Panc1 (cell line): ENCODE data around the gene IGFBP5. TPM values are rescaled to one million over a fixed set of nuclear protein-coding genes. Genes with fewer than 3 reads are reported as not detected.

ENCODE experiments used
- ATAC-seq: fragments of 200-7000 bp; cut with Tn5 transposase; 2 replicates; pipeline ENCODE4 v1.9.1; 2020; ENCODE audit warnings: mild to moderate bottlenecking, moderate library complexity
- BruUV-seq: library from RNA; stranded (reverse); fragments of 400-500 nt; replicated peaks from 2 replicates; lab custom pipeline; 2021; lab: Mats Ljungman, UMichigan
- CTCF ChIA-PET: fragments of 300-600 bp; sonication (Branson Sonifier 250); formaldehyde crosslinking; loops from one replicate; lab custom pipeline; 2022; ENCODE audit warnings: antibody characterized with exemption; lab: Charles Lee
- POLR2A ChIA-PET: fragments of 300-600 bp; sonication (Branson Sonifier 250); formaldehyde crosslinking; loops from one replicate; lab custom pipeline; 2022; ENCODE audit warnings: antibody characterized with exemption; lab: Charles Lee
- DNase-seq: peaks from one replicate; pipeline ENCODE4 v3.0.0-alpha.2; 2010; ENCODE audit warnings: low read depth, low spot score
- H3K27ac ChIP-seq: 2 replicates; pipeline ENCODE4 v1.5.1; 2011; ENCODE audit warnings: mild to moderate bottlenecking, low read length, inconsistent platforms
- H3K27me3 ChIP-seq: fragments of 200-500 bp; sonication (Bioruptor generic); 2 replicates; pipeline ENCODE4 v1.6.0; 2014; ENCODE audit warnings: low read length, inconsistent platforms; ENCODE audit not compliant: control insufficient read depth, insufficient read depth
- H3K36me3 ChIP-seq: fragments of 200-500 bp; sonication (Bioruptor generic); 2 replicates; pipeline ENCODE4 v1.5.1; 2014; ENCODE audit warnings: inconsistent platforms, mild to moderate bottlenecking, low read length, moderate library complexity; ENCODE audit not compliant: control insufficient read depth, insufficient read depth
- H3K4me1 ChIP-seq: 2 replicates; pipeline ENCODE4 v1.5.1; 2011; ENCODE audit warnings: inconsistent platforms, mild to moderate bottlenecking, low read length, moderate library complexity; ENCODE audit not compliant: control insufficient read depth, insufficient read depth
- H3K4me3 ChIP-seq, 2 experiments: 2 replicates each; pipeline ENCODE4 v1.5.1; 2011 to 2012; ENCODE audit warnings: low read depth in 2 of 2, low read length in 2 of 2, mild to moderate bottlenecking in 2 of 2, inconsistent platforms in 1 of 2, moderate library complexity in 1 of 2
- H3K9me3 ChIP-seq: fragments of 200-500 bp; sonication (Bioruptor generic); 2 replicates; pipeline ENCODE4 v1.5.1; 2014; ENCODE audit warnings: low read depth, mild to moderate bottlenecking, inconsistent platforms, low read length, moderate library complexity; ENCODE audit not compliant: control insufficient read depth, insufficient read depth
- POLR2AphosphoS5 ChIP-seq: IDR thresholded peaks from 2 replicates; pipeline ENCODE4 v1.6.1; 2012; ENCODE audit warnings: mild to moderate bottlenecking, low read depth, low read length, moderate library complexity
- SIN3A ChIP-seq: IDR thresholded peaks from 2 replicates; pipeline ENCODE4 v1.6.1; 2012; ENCODE audit warnings: low read depth, mild to moderate bottlenecking, low read length, moderate library complexity, borderline replicate concordance; ENCODE audit not compliant: insufficient read depth
- TCF7L2 ChIP-seq: IDR thresholded peaks from 2 replicates; pipeline ENCODE4 v1.6.1; 2011; ENCODE audit warnings: mild to moderate bottlenecking, low read depth, low read length, inconsistent platforms
- in situ Hi-C: cut with HindIII; loops from 2 replicates; pipeline ENCODE4 v1.10.0; 2016; ENCODE audit warnings: low sequenced_read_pairs, low pct_unique_long_range_greater_than_20kb
- intact Hi-C: fragments of 100-400 bp; cut with micrococcal nuclease; formaldehyde crosslinking; loops from one replicate; pipeline ENCODE4 v1.10.0; 2022; ENCODE audit not compliant: unreplicated experiment
- total RNA-seq: library from RNA; stranded (reverse); gene quantifications from one replicate; pipeline ENCODE4 v1.2.1, GENCODE V29; 2021; ENCODE audit not compliant: unreplicated experiment
- TF ChIP-seq, protein P1 (sequence below), 2 experiments: IDR thresholded peaks; 2 replicates each; pipeline ENCODE4 v1.6.1; 2011 to 2012; ENCODE audit warnings: low read depth in 2 of 2, control low read depth in 1 of 2, low read length in 1 of 2, mild to moderate bottlenecking in 1 of 2, moderate library complexity in 1 of 2; ENCODE audit not compliant: insufficient read depth in 1 of 2
- TF ChIP-seq, protein P2 (sequence below): fragments of 450-650 bp; IDR thresholded peaks from 2 replicates; pipeline ENCODE4 v1.5.1; 2017; ENCODE audit warnings: mild to moderate bottlenecking

The IGFBP5 gene
- total RNA-seq, 1 experiment from 2014 or later: 1.9 TPM

DNA sequence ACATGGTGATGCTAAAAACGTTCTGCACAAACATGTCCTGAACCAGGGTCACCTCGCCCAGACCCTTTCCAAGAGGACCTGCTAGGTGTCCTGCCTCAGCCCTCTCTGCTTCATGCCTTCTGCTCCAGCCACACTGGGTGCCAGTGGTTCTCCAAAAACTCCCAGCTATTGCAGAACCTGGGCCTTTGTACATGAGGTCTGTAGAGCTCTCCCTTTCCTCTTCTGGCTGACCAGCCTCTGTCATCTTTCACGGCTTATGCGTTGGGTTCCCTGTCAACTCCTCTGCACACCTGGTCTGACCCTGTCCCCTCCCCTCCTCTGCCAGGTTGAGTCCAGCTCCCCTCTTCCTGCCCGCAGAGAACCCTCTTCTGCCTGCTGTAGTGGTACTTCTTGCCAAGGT is 35.5 kb upstream of the IGFBP5 start:
- H3K36me3 ChIP-seq: no peaks in the 10 kb centered on the region
- no peak overlapping the region for H3K27ac ChIP-seq
- no peak overlapping the region for H3K4me3 ChIP-seq
- intact Hi-C loops: no loop called here
- H3K9me3 ChIP-seq: no peaks in the 10 kb centered on the region
- BruUV-seq: no TSS peak
- ChIA-PET CTCF (no interaction called here), POLR2A (no interaction called here)
- no peak for ATAC-seq
- DNase-seq: no peak
- H3K4me1 ChIP-seq: no peaks in the 10 kb centered on the region
- in situ Hi-C loops: no loop called here
- TF ChIP-seq, protein P1, sequence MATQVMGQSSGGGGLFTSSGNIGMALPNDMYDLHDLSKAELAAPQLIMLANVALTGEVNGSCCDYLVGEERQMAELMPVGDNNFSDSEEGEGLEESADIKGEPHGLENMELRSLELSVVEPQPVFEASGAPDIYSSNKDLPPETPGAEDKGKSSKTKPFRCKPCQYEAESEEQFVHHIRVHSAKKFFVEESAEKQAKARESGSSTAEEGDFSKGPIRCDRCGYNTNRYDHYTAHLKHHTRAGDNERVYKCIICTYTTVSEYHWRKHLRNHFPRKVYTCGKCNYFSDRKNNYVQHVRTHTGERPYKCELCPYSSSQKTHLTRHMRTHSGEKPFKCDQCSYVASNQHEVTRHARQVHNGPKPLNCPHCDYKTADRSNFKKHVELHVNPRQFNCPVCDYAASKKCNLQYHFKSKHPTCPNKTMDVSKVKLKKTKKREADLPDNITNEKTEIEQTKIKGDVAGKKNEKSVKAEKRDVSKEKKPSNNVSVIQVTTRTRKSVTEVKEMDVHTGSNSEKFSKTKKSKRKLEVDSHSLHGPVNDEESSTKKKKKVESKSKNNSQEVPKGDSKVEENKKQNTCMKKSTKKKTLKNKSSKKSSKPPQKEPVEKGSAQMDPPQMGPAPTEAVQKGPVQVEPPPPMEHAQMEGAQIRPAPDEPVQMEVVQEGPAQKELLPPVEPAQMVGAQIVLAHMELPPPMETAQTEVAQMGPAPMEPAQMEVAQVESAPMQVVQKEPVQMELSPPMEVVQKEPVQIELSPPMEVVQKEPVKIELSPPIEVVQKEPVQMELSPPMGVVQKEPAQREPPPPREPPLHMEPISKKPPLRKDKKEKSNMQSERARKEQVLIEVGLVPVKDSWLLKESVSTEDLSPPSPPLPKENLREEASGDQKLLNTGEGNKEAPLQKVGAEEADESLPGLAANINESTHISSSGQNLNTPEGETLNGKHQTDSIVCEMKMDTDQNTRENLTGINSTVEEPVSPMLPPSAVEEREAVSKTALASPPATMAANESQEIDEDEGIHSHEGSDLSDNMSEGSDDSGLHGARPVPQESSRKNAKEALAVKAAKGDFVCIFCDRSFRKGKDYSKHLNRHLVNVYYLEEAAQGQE (IDR thresholded peaks at IDR 0.05; ENCODE audit: insufficient read depth in 1 of 2, low read depth in 2 of 2, low read length in 1 of 2): no peak
- TF ChIP-seq, protein P2, sequence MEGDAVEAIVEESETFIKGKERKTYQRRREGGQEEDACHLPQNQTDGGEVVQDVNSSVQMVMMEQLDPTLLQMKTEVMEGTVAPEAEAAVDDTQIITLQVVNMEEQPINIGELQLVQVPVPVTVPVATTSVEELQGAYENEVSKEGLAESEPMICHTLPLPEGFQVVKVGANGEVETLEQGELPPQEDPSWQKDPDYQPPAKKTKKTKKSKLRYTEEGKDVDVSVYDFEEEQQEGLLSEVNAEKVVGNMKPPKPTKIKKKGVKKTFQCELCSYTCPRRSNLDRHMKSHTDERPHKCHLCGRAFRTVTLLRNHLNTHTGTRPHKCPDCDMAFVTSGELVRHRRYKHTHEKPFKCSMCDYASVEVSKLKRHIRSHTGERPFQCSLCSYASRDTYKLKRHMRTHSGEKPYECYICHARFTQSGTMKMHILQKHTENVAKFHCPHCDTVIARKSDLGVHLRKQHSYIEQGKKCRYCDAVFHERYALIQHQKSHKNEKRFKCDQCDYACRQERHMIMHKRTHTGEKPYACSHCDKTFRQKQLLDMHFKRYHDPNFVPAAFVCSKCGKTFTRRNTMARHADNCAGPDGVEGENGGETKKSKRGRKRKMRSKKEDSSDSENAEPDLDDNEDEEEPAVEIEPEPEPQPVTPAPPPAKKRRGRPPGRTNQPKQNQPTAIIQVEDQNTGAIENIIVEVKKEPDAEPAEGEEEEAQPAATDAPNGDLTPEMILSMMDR: no peak
- H3K27me3 ChIP-seq: no peaks in the 10 kb centered on the region; the same call in 1 of the 2 replicates

DNA sequence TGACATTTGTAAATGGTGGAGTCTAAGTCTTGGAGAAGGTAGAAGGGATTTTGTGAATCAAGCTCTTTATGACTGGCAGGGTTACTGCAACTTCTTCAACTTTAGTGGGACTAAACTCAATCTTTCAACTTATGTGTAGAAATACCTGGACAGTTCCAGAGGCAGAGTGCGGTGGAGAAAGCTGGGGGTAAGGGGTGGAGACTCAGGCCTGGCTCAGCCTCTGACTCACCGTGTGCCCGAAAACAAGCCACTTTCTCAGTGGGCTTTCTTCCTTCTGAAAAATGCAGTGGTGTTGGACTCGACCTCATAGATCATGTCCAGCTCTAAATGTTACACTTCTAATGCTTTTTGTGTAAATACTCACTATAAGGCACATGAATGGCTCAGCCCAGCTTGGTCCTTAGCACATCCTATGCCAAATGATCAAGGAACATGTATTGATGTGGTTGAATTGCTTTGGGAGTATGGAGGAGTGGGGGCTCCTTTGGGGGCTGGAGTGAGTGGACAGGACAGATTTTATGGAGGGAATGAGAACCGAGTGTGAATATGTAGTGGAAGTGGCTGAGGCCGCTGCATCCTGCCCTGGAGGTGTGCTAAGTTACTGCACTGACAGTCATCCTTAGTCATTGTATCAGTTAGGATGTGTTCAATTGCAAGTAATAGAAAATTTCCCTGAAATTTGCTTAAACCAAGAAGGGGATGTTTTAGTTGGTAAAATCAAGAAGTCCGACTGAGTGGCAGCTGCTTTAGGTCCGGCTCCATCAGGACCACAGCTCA is 32.2 kb upstream of the IGFBP5 start:
- no peaks in the 10 kb centered on the region for H3K4me1 ChIP-seq
- no peak for TF ChIP-seq POLR2AphosphoS5
- TF ChIP-seq, protein P1 (IDR thresholded peaks at IDR 0.05; ENCODE audit: insufficient read depth in 1 of 2, low read depth in 2 of 2, low read length in 1 of 2): no peak
- TF ChIP-seq, protein P2: no peak
- TF ChIP-seq SIN3A: no peak
- TF ChIP-seq TCF7L2: no peak
- no TSS peak for BruUV-seq
- no peak overlapping the region for H3K4me3 ChIP-seq
- H3K9me3 ChIP-seq: no peaks in the 10 kb centered on the region
- ATAC-seq (no peak), DNase-seq (no peak)
- no peak overlapping the region for H3K27ac ChIP-seq
- intact Hi-C loops (no loop called here), in situ Hi-C loops (no loop called here)
- ChIA-PET POLR2A (no interaction called here), CTCF (no interaction called here)
- H3K27me3 ChIP-seq: no peaks in the 10 kb centered on the region; the same call in 1 of the 2 replicates
- H3K36me3 ChIP-seq: no peaks in the 10 kb centered on the region
